ENCODE results near the gene HELT. TPM values are rescaled to one million over a fixed set of nuclear protein-coding genes. Genes with fewer than 3 reads are reported as not detected.

The HELT gene
- total RNA-seq, 2 experiments from 2014 or later, result not detected

GRCh38 chr4:185015108-185015507, 3.2 kb upstream of the HELT start:
- no peak overlapping the region for H3K4me3 Mint-ChIP-seq
- peaks cover 2% of the 10 kb centered on the region for H3K4me1 Mint-ChIP-seq
- H3K27ac Mint-ChIP-seq, result no peak overlapping the region
- H3K27me3 Mint-ChIP-seq, result peaks cover 87% of the 10 kb centered on the region
- no peaks in the 10 kb centered on the region for H3K9me3 Mint-ChIP-seq
- no peaks in the 10 kb centered on the region for H3K36me3 Mint-ChIP-seq (ENCODE audit: low read depth)
- no peak for DNase-seq
- CTCF ChIA-PET, result no interaction called here
- POLR2A ChIA-PET, result no interaction called here

- DNase-seq, result no peak
- peak overlapping the region; percentile 41 for H3K27ac Mint-ChIP-seq
- no peaks in the 10 kb centered on the region for H3K9me3 Mint-ChIP-seq
- H3K4me3 Mint-ChIP-seq, result no peak overlapping the region
- ChIA-PET CTCF (no interaction called here), POLR2A (no interaction called here)
- H3K36me3 Mint-ChIP-seq (ENCODE audit: low read depth), result no peaks in the 10 kb centered on the region
- H3K27me3 Mint-ChIP-seq, result peaks cover 85% of the 10 kb centered on the region
- peaks cover 6% of the 10 kb centered on the region for H3K4me1 Mint-ChIP-seq
Observed at GRCh38 chr4:185016101-185016940, 2.0 kb upstream of the HELT start.

DNA sequence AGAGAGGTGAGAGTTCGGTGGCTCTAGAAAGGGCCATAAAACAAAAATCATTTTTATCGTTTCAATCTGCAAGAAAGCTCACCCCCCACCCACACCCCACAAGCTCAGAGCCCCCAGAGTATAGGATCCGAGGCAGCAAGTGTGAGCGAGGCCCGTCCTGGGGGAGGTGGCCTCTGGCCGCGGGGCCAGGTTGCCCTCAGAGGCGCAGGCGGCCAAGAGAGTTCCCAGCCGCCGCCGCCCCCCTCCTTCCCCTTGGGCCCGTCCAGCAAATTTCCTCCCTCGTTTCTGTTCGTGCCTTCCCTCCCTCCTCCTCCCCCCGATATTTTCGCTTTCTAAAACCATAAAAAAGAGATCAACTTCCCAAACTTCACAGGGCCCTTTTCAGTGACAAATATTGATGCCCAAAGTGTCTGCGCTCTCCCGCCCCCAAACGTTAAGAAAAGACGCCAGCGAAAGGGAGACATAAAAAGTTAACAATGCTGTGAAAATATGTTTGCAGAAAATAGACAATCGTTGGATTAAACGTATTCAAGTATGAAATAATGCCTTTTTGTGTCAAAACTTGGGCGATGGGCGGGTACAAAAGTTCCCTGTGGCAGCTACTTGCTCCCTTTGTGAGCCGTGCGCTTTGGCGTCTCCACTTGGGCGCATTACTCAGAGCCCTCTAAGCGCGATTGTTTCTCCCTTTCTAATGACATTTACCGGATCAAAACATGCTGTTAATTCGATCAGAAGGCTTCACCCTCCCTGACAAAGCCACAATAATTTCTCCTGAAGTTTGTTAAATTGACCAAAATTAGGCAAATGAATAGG, 1.1 kb upstream of the HELT start:
- peaks cover 85% of the 10 kb centered on the region for H3K27me3 Mint-ChIP-seq
- H3K36me3 Mint-ChIP-seq (ENCODE audit: low read depth), result no peaks in the 10 kb centered on the region
- H3K27ac Mint-ChIP-seq, result no peak overlapping the region
- H3K9me3 Mint-ChIP-seq, result no peaks in the 10 kb centered on the region
- DNase-seq, result no peak
- peaks cover 6% of the 10 kb centered on the region for H3K4me1 Mint-ChIP-seq
- no peak overlapping the region for H3K4me3 Mint-ChIP-seq
- POLR2A ChIA-PET, result no interaction called here
- CTCF ChIA-PET, result no interaction called here

DNA sequence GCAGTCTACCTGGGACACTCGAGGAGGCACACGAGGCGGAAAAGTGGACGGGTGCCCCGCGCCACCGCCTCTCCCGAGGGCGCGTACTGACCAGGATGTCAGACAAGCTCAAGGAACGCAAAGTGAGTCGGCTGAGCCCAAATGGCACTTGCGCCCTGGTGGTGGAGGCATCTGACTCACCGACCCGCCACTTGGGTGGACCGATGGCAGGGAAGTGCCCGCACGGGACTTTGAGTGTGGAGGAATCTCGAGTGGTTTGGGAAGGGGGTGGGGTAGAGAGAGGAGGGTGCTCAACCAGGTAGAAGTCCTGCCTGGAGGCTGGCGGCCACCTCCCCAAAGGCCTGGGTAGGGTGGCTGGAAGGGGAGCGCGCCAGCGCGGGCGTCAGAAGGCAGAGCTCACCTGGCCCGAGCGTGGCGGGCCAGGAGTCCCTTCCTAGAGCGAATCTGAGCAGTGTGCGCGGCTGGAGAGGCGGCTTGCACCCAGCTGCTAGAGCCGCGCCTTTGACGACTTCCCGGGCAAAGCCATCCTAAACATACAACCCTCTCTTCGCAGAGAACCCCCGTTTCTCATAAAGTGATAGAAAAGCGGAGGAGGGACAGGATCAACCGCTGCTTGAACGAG, 655 bp downstream of the HELT start:
- no peak overlapping the region for H3K27ac Mint-ChIP-seq
- CTCF ChIA-PET, result interaction anchor here (0.6 to 1.8 kb wide), 2 partner anchors 10 to 392 kb away, joined by 3 to 4 read pairs; no protein-coding TSS in a partner anchor
- POLR2A ChIA-PET, result no interaction called here

DNA sequence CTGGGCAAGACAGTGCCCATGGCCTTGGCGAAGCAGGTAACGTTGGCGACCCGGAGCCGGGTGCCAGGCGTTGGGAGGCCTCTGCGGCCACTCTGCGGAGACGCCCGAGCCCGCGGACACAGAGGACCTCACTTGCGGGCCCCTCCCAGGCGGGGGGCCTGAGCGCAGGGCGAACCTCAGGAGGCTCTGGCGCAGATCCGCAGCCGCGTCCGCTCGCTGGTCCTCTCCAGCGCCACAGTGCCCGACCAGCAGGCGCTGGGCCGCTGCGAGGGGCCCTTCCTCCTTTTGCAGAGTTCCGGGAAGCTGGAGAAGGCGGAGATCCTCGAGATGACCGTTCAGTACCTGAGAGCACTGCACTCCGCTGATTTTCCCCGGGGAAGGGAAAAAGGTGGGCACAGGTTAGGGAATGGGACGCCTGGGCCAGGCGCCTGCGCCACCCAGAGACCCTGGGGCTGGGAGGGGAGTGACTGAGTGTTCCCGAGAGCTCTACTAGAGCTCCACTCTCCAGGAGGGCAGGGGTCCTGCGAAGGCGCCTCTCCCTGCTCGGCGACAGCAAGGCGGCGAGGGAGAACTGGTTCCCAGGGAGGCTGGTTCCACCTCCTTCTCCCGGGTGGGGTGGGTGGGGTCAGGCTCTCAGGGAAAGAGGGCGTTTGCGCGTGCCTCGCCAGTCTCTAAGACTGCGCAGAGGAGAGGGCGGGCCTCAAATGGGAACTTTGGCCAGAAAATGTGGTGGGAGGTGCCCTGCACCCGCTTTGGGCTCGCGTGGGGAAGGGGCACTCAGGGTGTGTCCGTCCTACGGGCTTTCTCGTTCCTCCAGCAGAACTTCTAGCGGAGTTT, 1.4 kb downstream of the HELT start:
- peaks cover 7% of the 10 kb centered on the region for H3K4me1 Mint-ChIP-seq
- H3K27me3 Mint-ChIP-seq, result peaks cover 86% of the 10 kb centered on the region
- H3K4me3 Mint-ChIP-seq, result no peak overlapping the region
- no peaks in the 10 kb centered on the region for H3K36me3 Mint-ChIP-seq (ENCODE audit: low read depth)
- H3K27ac Mint-ChIP-seq, result no peak overlapping the region
- no peaks in the 10 kb centered on the region for H3K9me3 Mint-ChIP-seq
- no peak for DNase-seq
- ChIA-PET CTCF (interaction anchor here (0.6 to 1.8 kb wide), 2 partner anchors 10 to 391 kb away, joined by 3 to 4 read pairs; no protein-coding TSS in a partner anchor), POLR2A (no interaction called here)

More for the DNA sequence above, 655 bp downstream of the HELT start:
- peaks cover 7% of the 10 kb centered on the region for H3K4me1 Mint-ChIP-seq
- no peak overlapping the region for H3K4me3 Mint-ChIP-seq
- no peaks in the 10 kb centered on the region for H3K9me3 Mint-ChIP-seq
- no peaks in the 10 kb centered on the region for H3K36me3 Mint-ChIP-seq (ENCODE audit: low read depth)
- DNase-seq, result no peak
- H3K27me3 Mint-ChIP-seq, result peaks cover 86% of the 10 kb centered on the region

DNA sequence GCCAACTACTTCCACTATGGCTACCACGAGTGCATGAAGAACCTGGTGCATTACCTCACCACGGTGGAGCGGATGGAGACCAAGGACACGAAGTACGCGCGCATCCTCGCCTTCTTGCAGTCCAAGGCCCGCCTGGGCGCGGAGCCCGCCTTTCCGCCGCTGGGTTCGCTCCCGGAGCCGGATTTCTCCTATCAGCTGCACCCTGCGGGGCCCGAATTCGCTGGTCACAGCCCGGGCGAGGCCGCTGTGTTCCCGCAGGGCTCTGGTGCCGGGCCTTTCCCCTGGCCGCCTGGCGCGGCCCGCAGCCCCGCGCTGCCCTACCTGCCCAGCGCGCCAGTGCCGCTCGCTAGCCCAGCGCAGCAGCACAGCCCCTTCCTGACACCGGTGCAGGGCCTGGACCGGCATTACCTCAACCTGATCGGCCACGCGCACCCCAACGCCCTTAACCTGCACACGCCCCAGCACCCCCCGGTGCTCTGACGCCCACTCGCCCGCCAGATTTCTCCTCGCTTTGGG, 2.1 kb downstream of the HELT start:
- H3K27ac Mint-ChIP-seq, result no peak overlapping the region
- H3K4me1 Mint-ChIP-seq, result peaks cover 7% of the 10 kb centered on the region
- H3K9me3 Mint-ChIP-seq, result no peaks in the 10 kb centered on the region
- ChIA-PET CTCF (no interaction called here), POLR2A (no interaction called here)
- no peak for DNase-seq
- H3K27me3 Mint-ChIP-seq, result peaks cover 86% of the 10 kb centered on the region
- no peak overlapping the region for H3K4me3 Mint-ChIP-seq
- H3K36me3 Mint-ChIP-seq (ENCODE audit: low read depth), result no peaks in the 10 kb centered on the region

- H3K4me1 Mint-ChIP-seq, result peaks cover 7% of the 10 kb centered on the region
- no peak overlapping the region for H3K4me3 Mint-ChIP-seq
- H3K27me3 Mint-ChIP-seq, result peaks cover 83% of the 10 kb centered on the region
- POLR2A ChIA-PET, result no interaction called here
- no peak for DNase-seq
- no peaks in the 10 kb centered on the region for H3K36me3 Mint-ChIP-seq (ENCODE audit: low read depth)
- CTCF ChIA-PET, result no interaction called here
- H3K27ac Mint-ChIP-seq, result peak overlapping the region; percentile 19
- H3K9me3 Mint-ChIP-seq, result no peaks in the 10 kb centered on the region
Observed at GRCh38 chr4:185020863-185021761, 2.8 kb downstream of the HELT start.

- ChIA-PET POLR2A (no interaction called here), CTCF (interaction anchor here (0.8 to 1.2 kb wide), 2 partner anchors 16 to 18 kb away, joined by 3 to 5 read pairs; no protein-coding TSS in a partner anchor)
- Mint-ChIP-seq H3K4me1 (peaks cover 6% of the 10 kb centered on the region), H3K36me3 (ENCODE audit: low read depth) (no peaks in the 10 kb centered on the region), H3K27ac (no peak overlapping the region), H3K4me3 (no peak overlapping the region), H3K9me3 (no peaks in the 10 kb centered on the region), H3K27me3 (peaks cover 78% of the 10 kb centered on the region)
- DNase-seq, result no peak
Observed at GRCh38 chr4:185023471-185023870, 5.2 kb downstream of the HELT start.

- POLR2A ChIA-PET, result no interaction called here
- H3K27me3 Mint-ChIP-seq, result peaks cover 65% of the 10 kb centered on the region
Observed at GRCh38 chr4:185028625-185029024, 10.3 kb downstream of the HELT start.

DNA sequence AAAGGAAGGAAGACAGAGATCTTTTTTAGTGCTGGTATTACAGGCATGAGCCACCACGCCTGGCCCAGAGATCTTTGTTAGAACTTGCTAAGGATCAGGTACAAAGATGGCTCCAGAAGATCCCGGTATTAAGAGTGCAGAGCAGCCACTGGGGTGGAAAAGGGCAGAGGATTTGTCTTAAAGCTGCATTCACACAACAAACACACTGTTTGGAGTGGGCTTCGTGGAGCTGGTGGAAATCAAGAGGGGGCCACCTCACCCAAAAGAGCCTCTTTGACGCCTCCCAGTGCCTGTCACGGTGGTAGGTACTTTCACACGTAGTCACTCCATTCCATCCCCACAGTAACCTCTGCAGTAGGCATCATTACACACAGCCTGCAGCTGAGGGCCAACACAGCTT, 13.3 kb downstream of the HELT start:
- Mint-ChIP-seq H3K36me3 (ENCODE audit: low read depth) (no peaks in the 10 kb centered on the region), H3K27ac (no peak overlapping the region), H3K9me3 (no peaks in the 10 kb centered on the region), H3K27me3 (peaks cover 40% of the 10 kb centered on the region), H3K4me1 (no peaks in the 10 kb centered on the region), H3K4me3 (no peak overlapping the region)
- CTCF ChIA-PET, result no interaction called here
- DNase-seq, result no peak
- POLR2A ChIA-PET, result no interaction called here

More at GRCh38 chr4:185028625-185029024, 10.3 kb downstream of the HELT start:
- no peaks in the 10 kb centered on the region for H3K9me3 Mint-ChIP-seq
- H3K4me3 Mint-ChIP-seq, result no peak overlapping the region
- no peaks in the 10 kb centered on the region for H3K4me1 Mint-ChIP-seq
- H3K27ac Mint-ChIP-seq, result no peak overlapping the region
- CTCF ChIA-PET, result interaction anchor here (1.4 kb wide), 1 partner anchor 10 kb away, joined by 4 read pairs; the partner anchor contains the start of gene HELT
- no peaks in the 10 kb centered on the region for H3K36me3 Mint-ChIP-seq (ENCODE audit: low read depth)
- DNase-seq, result no peak

DNA sequence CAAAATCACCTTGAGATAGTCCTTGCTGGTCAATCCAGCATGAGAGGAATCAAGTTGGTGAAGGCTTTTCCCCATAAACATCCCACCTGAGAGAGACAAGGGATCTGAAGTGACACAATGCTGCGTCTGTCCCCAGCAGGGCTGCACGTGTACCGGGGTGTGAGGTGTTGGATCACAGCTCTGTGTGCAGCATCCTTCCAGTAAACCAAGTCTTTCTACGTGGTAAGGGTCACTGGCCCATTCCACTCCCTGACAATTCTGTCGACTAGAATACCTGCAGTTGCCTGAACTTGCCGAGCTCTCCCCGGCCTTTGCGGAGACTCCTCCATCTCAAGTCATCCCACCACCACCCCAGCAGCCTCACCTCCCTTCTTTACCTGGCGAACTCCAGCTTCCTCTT, 14.8 kb downstream of the HELT start:
- Mint-ChIP-seq H3K27me3 (peaks cover 33% of the 10 kb centered on the region), H3K4me1 (no peaks in the 10 kb centered on the region), H3K36me3 (ENCODE audit: low read depth) (no peaks in the 10 kb centered on the region), H3K4me3 (no peak overlapping the region), H3K27ac (no peak overlapping the region), H3K9me3 (peaks cover 5% of the 10 kb centered on the region)
- no peak for DNase-seq
- ChIA-PET CTCF (no interaction called here), POLR2A (no interaction called here)
